H1 (cell line): ENCODE measurements around the gene MTAP. TPM values are rescaled to one million over a fixed set of nuclear protein-coding genes. Genes with fewer than 3 reads are reported as not detected.

Experiments used
- CTCF ChIA-PET: fragments of 300-600 bp; sonication (Branson Sonifier 250); formaldehyde crosslinking; loops from one replicate; lab custom pipeline; 2021; ENCODE audit not compliant: partially characterized antibody; lab: Charles Lee
- POLR2A ChIA-PET: fragments of 300-600 bp; sonication (Branson Sonifier 250); formaldehyde crosslinking; loops from one replicate; lab custom pipeline; 2021; ENCODE audit warnings: inconsistent platforms; ENCODE audit not compliant: partially characterized antibody; lab: Charles Lee
- DNase-seq, 2 experiments: peaks; one replicate each; pipeline versions ENCODE4 v3.0.0 to v3.0.0-alpha.2; 2010 to 2022; ENCODE audit warnings: low spot score in 2 of 2, low read depth in 1 of 2, mixed read lengths in 1 of 2
- FAIRE-seq: peaks from 2 replicates; lab custom pipeline; 2011; peaks lifted over from hg19 to GRCh38; lab: Jason Lieb, UNC
- H2AFZ ChIP-seq: 2 replicates; pipeline ENCODE4 v1.8.1; 2012; ENCODE audit warnings: low read length, inconsistent platforms
- H2AK5ac ChIP-seq: 2 replicates; pipeline ENCODE4 v1.6.1; 2013; ENCODE audit warnings: low read depth, low read length
- H2BK120ac ChIP-seq: replicated peaks from 2 replicates; pipeline ENCODE3; 2013; ENCODE audit warnings: low read depth, low read length, inconsistent platforms
- H2BK12ac ChIP-seq: 2 replicates; pipeline ENCODE4 v1.6.1; 2013; ENCODE audit warnings: low read depth, low read length
- H2BK15ac ChIP-seq: 2 replicates; pipeline ENCODE4 v1.6.1; 2013; ENCODE audit warnings: low read length
- H2BK20ac ChIP-seq: 2 replicates; pipeline ENCODE4 v1.6.1; 2013; ENCODE audit warnings: low read length
- H2BK5ac ChIP-seq: 2 replicates; pipeline ENCODE4 v1.6.1; 2013; ENCODE audit warnings: low read depth, low read length
- H3K14ac ChIP-seq: 2 replicates; pipeline ENCODE4 v1.6.1; 2013; ENCODE audit warnings: inconsistent platforms; ENCODE audit not compliant: insufficient read length
- H3K18ac ChIP-seq: 2 replicates; pipeline ENCODE4 v1.6.1; 2013; ENCODE audit warnings: low read length; ENCODE audit errors: extremely low read depth
- H3K23ac ChIP-seq: 2 replicates; pipeline ENCODE4 v1.6.1; 2013; ENCODE audit warnings: inconsistent platforms; ENCODE audit not compliant: insufficient read length
- H3K23me2 ChIP-seq: 2 replicates; pipeline ENCODE4 v1.6.1; 2013; ENCODE audit warnings: low read depth, low read length
- H3K27ac ChIP-seq: 2 replicates; pipeline ENCODE4 v1.6.1; 2011; ENCODE audit warnings: low read depth, low read length, inconsistent platforms
- H3K27me3 ChIP-seq, 4 experiments: replicated peaks in 1 of 4; 1 replicate in 1 of 4; 2 replicates in 3 of 4; pipeline versions ENCODE4 v1.6.1 to v1.8.1; 2011 to 2013; ENCODE audit warnings: low read length in 3 of 4, mild to moderate bottlenecking in 3 of 4, inconsistent platforms in 2 of 4, mixed read lengths in 2 of 4, moderate library complexity in 1 of 4; ENCODE audit not compliant: control insufficient read depth in 3 of 4, insufficient read depth in 3 of 4; ENCODE audit errors: extremely low read depth in 1 of 4
- H3K36me3 ChIP-seq, 4 experiments: 2 replicates each; pipeline versions ENCODE4 v1.6.1 to v1.8.1; 2011 to 2013; ENCODE audit warnings: mild to moderate bottlenecking in 4 of 4, low read length in 3 of 4, moderate library complexity in 2 of 4, control low read depth in 1 of 4, inconsistent platforms in 1 of 4; ENCODE audit not compliant: insufficient read depth in 4 of 4, control insufficient read depth in 2 of 4
- H3K4ac ChIP-seq: replicated peaks from 2 replicates; pipeline ENCODE3; 2013; ENCODE audit warnings: low read length, low read depth, mixed read lengths, inconsistent platforms; ENCODE audit not compliant: insufficient read length
- H3K4me1 ChIP-seq, 4 experiments: replicated peaks in 1 of 4; 1 replicate in 1 of 4; 2 replicates in 3 of 4; pipeline versions ENCODE4 v1.6.1 to v1.8.1; 2011 to 2013; ENCODE audit warnings: low read length in 3 of 4, inconsistent platforms in 2 of 4, mixed read lengths in 1 of 4; ENCODE audit not compliant: insufficient read depth in 4 of 4, control insufficient read depth in 3 of 4
- H3K4me2 ChIP-seq, 2 experiments: 2 replicates each; pipeline versions ENCODE4 v1.6.1 to v1.8.1; 2011 to 2013; ENCODE audit warnings: low read depth in 2 of 2, low read length in 2 of 2, control low read depth in 1 of 2, inconsistent platforms in 1 of 2, mild to moderate bottlenecking in 1 of 2; ENCODE audit not compliant: insufficient read depth in 1 of 2
- H3K4me3 ChIP-seq, 4 experiments: fragments of 200-600, 300-600 bp in 1 of 4; sonication (generic), shearing (Covaris generic), sonication (Bioruptor Twin) in 1 of 4; 2 replicates each; pipeline versions ENCODE4 v1.5.1 to v1.8.1; 2011 to 2016; ENCODE audit warnings: low read length in 4 of 4, low read depth in 3 of 4, control low read depth in 2 of 4, inconsistent platforms in 2 of 4, mild to moderate bottlenecking in 2 of 4, mixed read lengths in 1 of 4, moderate library complexity in 1 of 4; ENCODE audit not compliant: insufficient read depth in 2 of 4; ENCODE audit errors: extremely low read depth in 1 of 4
- H3K56ac ChIP-seq: replicated peaks from 2 replicates; pipeline ENCODE3; 2013; ENCODE audit warnings: low read depth, mild to moderate bottlenecking, mixed read lengths, low read length, inconsistent platforms; ENCODE audit not compliant: insufficient read length
- H3K79me1 ChIP-seq: 2 replicates; pipeline ENCODE4 v1.6.1; 2013; ENCODE audit warnings: low read depth, low read length, control low read depth
- H3K79me2 ChIP-seq, 2 experiments: 2 replicates each; pipeline versions ENCODE4 v1.6.1 to v1.8.1; 2012 to 2013; ENCODE audit warnings: low read length in 2 of 2, mild to moderate bottlenecking in 2 of 2, inconsistent platforms in 1 of 2; ENCODE audit not compliant: insufficient read depth in 2 of 2, control insufficient read depth in 1 of 2
- H3K9ac ChIP-seq, 4 experiments: replicated peaks in 1 of 4; 1 replicate in 1 of 4; 2 replicates in 3 of 4; pipeline versions ENCODE4 v1.6.1 to v1.8.1; 2011 to 2013; ENCODE audit warnings: low read depth in 3 of 4, low read length in 3 of 4, control low read depth in 2 of 4, mild to moderate bottlenecking in 2 of 4, moderate library complexity in 2 of 4, inconsistent platforms in 1 of 4; ENCODE audit errors: extremely low read depth in 1 of 4
- H3K9me3 ChIP-seq, 2 experiments: 2 replicates each; pipeline versions ENCODE4 v1.6.1 to v1.8.1; 2012 to 2013; ENCODE audit warnings: mild to moderate bottlenecking in 2 of 2, moderate library complexity in 2 of 2, control low read depth in 1 of 2, inconsistent platforms in 1 of 2, low read depth in 1 of 2, low read length in 1 of 2, mixed read lengths in 1 of 2; ENCODE audit not compliant: insufficient read depth in 2 of 2
- H4K20me1 ChIP-seq, 2 experiments: replicated peaks in 1 of 2; 2 replicates each; pipeline versions ENCODE3 to v1.8.1; 2011 to 2013; ENCODE audit warnings: inconsistent platforms in 2 of 2, low read length in 2 of 2, mild to moderate bottlenecking in 1 of 2; ENCODE audit not compliant: insufficient read depth in 2 of 2, control insufficient read depth in 1 of 2
- H4K5ac ChIP-seq: 2 replicates; pipeline ENCODE4 v1.6.1; 2013; ENCODE audit warnings: low read length, low read depth, mixed read lengths, inconsistent platforms; ENCODE audit not compliant: insufficient read length
- H4K8ac ChIP-seq: 2 replicates; pipeline ENCODE4 v1.8.0; 2013; ENCODE audit warnings: mild to moderate bottlenecking, moderate library complexity, low read length, inconsistent platforms; ENCODE audit not compliant: insufficient read depth; ENCODE audit errors: extremely low read depth
- H4K91ac ChIP-seq: replicated peaks from 2 replicates; pipeline ENCODE3; 2013; ENCODE audit warnings: low read length, mixed read lengths, inconsistent platforms; ENCODE audit not compliant: insufficient read length
- FOSL1 ChIP-seq: IDR thresholded peaks from 2 replicates; pipeline ENCODE4 v1.6.1; 2011; ENCODE audit warnings: mild to moderate bottlenecking, low read depth, low read length, moderate library complexity; ENCODE audit not compliant: insufficient read depth
- HDAC6 ChIP-seq: IDR thresholded peaks from one replicate; pipeline ENCODE4 v1.7.1; 2012; ENCODE audit warnings: low read depth, mild to moderate bottlenecking, inconsistent platforms, low read length, moderate library complexity
- JUND ChIP-seq: IDR thresholded peaks from 2 replicates; pipeline ENCODE4 v1.6.1; 2011; ENCODE audit warnings: mild to moderate bottlenecking, improper control_type of control experiment, low read length
- POLR2AphosphoS5 ChIP-seq: IDR thresholded peaks from 2 replicates; pipeline ENCODE4 v1.6.1; 2011; ENCODE audit warnings: low read depth, low read length
- RNF2 ChIP-seq: fragments of 200-900, 300-1000 bp; sonication (generic); IDR thresholded peaks from 2 replicates; pipeline ENCODE4 v1.7.1; 2016; ENCODE audit warnings: borderline replicate concordance, low read depth, mild to moderate bottlenecking, antibody characterized with exemption, low read length; ENCODE audit not compliant: poor library complexity, severe bottlenecking; ENCODE audit errors: missing control alignments
- TAF1 ChIP-seq: IDR thresholded peaks from 2 replicates; pipeline ENCODE4 v1.6.1; 2011; ENCODE audit warnings: mild to moderate bottlenecking, low read depth, low read length
- ZNF274 ChIP-seq: IDR thresholded peaks from 2 replicates; pipeline ENCODE4 v1.7.0; 2012; ENCODE audit warnings: low read length, borderline replicate concordance; ENCODE audit errors: extremely low read depth
- WGBS, 2 experiments: shearing (Covaris generic) in 1 of 2; methylation state at CpG; one replicate each; pipeline versions ENCODE4 v1.1.6 to v1.1.7; 2013 to 2015; ENCODE audit warnings: low lambda C conversion rate in 2 of 2, mixed read lengths in 2 of 2, inconsistent platforms in 1 of 2, low coverage in 1 of 2, missing lambda C conversion rate in 1 of 2; ENCODE audit not compliant: insufficient replicate concordance in 2 of 2, insufficient coverage in 1 of 2, insufficient read length in 1 of 2; ENCODE audit errors: extremely low coverage in 1 of 2, missing lambda C conversion rate in 1 of 2; 5-methylcytosine and 5-hydroxymethylcytosine counted together
- polyA plus RNA-seq, 7 experiments: library from polyadenylated mRNA; depleted of rRNA in 3 of 7; stranded (reverse) in 5 of 7; unstranded in 2 of 7; fragments of >200 nt in 5 of 7; fragments of 200-250 nt in 2 of 7; gene quantifications; 1 replicate in 5 of 7; 2 replicates in 1 of 7; 4 replicates in 1 of 7; pipeline versions ENCODE4 v1.2.1 to v1.2.3, GENCODE V29; 2011 to 2013; ENCODE audit warnings: missing spikeins in 2 of 7, mixed read lengths in 2 of 7
- total RNA-seq: library from RNA; stranded (reverse); fragmentation: NEBNext Ultra II Directional; extraction: Animal tissue kit (Norgen Biotek cat#: 25700); gene quantifications from 2 replicates; pipeline ENCODE4 v1.2.1, GENCODE V29; 2021
- TF ChIP-seq, protein P1 (sequence below): IDR thresholded peaks from 2 replicates; pipeline ENCODE4 v1.6.1; 2012; ENCODE audit warnings: low read length, inconsistent platforms
- TF ChIP-seq, protein P2 (sequence below), 3 experiments: IDR thresholded peaks; 1 replicate in 2 of 3; 2 replicates in 1 of 3; pipeline versions ENCODE4 v1.5.1 to v1.6.1; 2011; ENCODE audit warnings: low read length in 3 of 3, mild to moderate bottlenecking in 3 of 3, inconsistent platforms in 2 of 3, low read depth in 1 of 3, moderate library complexity in 1 of 3; ENCODE audit not compliant: insufficient read depth in 1 of 3; ENCODE audit errors: control extremely low read depth in 1 of 3

Gene MTAP
- total and polyA plus RNA-seq, 2 of the 8 experiments (the other 6 are each of a cell fraction or from before 2014, with no cell fraction given) = 16.4 to 100 TPM

DNA sequence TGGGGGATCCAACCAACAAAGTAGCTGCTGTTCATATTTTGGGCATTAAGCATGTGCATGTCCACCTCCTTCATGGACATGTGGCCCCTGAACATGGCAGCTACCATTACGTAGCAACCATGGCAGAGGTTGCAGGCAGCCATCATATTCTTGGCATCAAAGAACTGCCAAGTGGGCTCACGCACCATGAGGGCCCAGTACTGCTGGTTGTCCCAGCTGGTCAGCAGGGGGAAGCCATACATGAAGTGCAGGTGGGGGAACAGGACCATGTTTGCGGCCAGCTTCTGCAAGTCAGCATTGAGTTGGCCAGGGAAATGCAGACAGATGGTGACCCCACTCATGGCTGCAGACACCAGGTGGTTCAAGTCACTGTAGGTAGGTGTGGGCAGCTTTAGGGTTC, 9.5 kb downstream of the MTAP start:
- H3K79me1 ChIP-seq = peaks cover 8% of the 10 kb centered on the region
- ChIA-PET CTCF (interaction anchor here (0.6 to 5.0 kb wide), 21 partner anchors 8 to 576 kb away, joined by 3 to 36 read pairs (median 4); partner anchors contain the start of gene CDKN2B), POLR2A (interaction anchor here (0.7 to 3.9 kb wide), 3 partner anchors 9 to 233 kb away, joined by 3 to 28 read pairs (median 3); partner anchors contain the start of gene MTAP)
- H3K4me1 ChIP-seq = peaks cover 0 to 2% (median under 1%) of the 10 kb centered on the region in 4 experiments; a peak in 2 of 7 replicates
- H3K4me2 ChIP-seq = no peak overlapping the region
- no peak overlapping the region for H2AFZ ChIP-seq
- H2BK5ac ChIP-seq = no peak overlapping the region
- no peak overlapping the region for H2BK120ac ChIP-seq
- H2BK12ac ChIP-seq = no peak overlapping the region
- no peaks in the 10 kb centered on the region for H3K9me3 ChIP-seq
- no peak overlapping the region for H3K14ac ChIP-seq
- no peak overlapping the region for H3K4ac ChIP-seq
- no peak overlapping the region for H2BK20ac ChIP-seq
- H4K20me1 ChIP-seq = peaks cover 32 to 34% of the 10 kb centered on the region in 2 experiments
- no peak overlapping the region for H2BK15ac ChIP-seq
- no peak overlapping the region for H4K5ac ChIP-seq
- H3K27ac ChIP-seq = no peak overlapping the region
- peaks cover 21 to 67% (median 50%) of the 10 kb centered on the region in 4 experiments for H3K36me3 ChIP-seq
- H3K23ac ChIP-seq = no peak overlapping the region
- no peaks in the 10 kb centered on the region for H3K23me2 ChIP-seq
- no peak overlapping the region; the same call in 1 of the 2 replicates for H4K8ac ChIP-seq
- DNase-seq (no peak), FAIRE-seq (no peak)
- H4K91ac ChIP-seq = no peak overlapping the region
- no peaks in the 10 kb centered on the region for H3K27me3 ChIP-seq
- no peak overlapping the region for H3K4me3 ChIP-seq
- no peak overlapping the region for H3K18ac ChIP-seq
- 92% methylated on average over 3 of the region's 3 CpGs; no CpG with 5 or more reads in 1 of the 2 experiments for WGBS, 2 experiments
- H3K79me2 ChIP-seq = peaks cover 0 to 97% of the 10 kb centered on the region in 2 experiments; a peak in 2 of 4 replicates
- H3K9ac ChIP-seq = no peak overlapping the region
- no peak overlapping the region for H2AK5ac ChIP-seq
- H3K56ac ChIP-seq = no peak overlapping the region
- TF ChIP-seq FOSL1 = no peak
- TF ChIP-seq HDAC6 = no peak
- TF ChIP-seq POLR2AphosphoS5 = no peak
- TF ChIP-seq ZNF274 = no peak
- TF ChIP-seq, protein P1, sequence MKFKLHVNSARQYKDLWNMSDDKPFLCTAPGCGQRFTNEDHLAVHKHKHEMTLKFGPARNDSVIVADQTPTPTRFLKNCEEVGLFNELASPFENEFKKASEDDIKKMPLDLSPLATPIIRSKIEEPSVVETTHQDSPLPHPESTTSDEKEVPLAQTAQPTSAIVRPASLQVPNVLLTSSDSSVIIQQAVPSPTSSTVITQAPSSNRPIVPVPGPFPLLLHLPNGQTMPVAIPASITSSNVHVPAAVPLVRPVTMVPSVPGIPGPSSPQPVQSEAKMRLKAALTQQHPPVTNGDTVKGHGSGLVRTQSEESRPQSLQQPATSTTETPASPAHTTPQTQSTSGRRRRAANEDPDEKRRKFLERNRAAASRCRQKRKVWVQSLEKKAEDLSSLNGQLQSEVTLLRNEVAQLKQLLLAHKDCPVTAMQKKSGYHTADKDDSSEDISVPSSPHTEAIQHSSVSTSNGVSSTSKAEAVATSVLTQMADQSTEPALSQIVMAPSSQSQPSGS = no peak
- TF ChIP-seq, protein P2, sequence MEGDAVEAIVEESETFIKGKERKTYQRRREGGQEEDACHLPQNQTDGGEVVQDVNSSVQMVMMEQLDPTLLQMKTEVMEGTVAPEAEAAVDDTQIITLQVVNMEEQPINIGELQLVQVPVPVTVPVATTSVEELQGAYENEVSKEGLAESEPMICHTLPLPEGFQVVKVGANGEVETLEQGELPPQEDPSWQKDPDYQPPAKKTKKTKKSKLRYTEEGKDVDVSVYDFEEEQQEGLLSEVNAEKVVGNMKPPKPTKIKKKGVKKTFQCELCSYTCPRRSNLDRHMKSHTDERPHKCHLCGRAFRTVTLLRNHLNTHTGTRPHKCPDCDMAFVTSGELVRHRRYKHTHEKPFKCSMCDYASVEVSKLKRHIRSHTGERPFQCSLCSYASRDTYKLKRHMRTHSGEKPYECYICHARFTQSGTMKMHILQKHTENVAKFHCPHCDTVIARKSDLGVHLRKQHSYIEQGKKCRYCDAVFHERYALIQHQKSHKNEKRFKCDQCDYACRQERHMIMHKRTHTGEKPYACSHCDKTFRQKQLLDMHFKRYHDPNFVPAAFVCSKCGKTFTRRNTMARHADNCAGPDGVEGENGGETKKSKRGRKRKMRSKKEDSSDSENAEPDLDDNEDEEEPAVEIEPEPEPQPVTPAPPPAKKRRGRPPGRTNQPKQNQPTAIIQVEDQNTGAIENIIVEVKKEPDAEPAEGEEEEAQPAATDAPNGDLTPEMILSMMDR (IDR thresholded peaks at IDR 0.05; ENCODE audit: control extremely low read depth in 1 of 3, insufficient read depth in 1 of 3, low read depth in 1 of 3, low read length in 3 of 3) = no peak
- TF ChIP-seq TAF1 = no peak
- TF ChIP-seq JUND = no peak
- no peak for TF ChIP-seq RNF2
